ENCODE measurements around the gene CCDC188.

Gene CCDC188

DNA sequence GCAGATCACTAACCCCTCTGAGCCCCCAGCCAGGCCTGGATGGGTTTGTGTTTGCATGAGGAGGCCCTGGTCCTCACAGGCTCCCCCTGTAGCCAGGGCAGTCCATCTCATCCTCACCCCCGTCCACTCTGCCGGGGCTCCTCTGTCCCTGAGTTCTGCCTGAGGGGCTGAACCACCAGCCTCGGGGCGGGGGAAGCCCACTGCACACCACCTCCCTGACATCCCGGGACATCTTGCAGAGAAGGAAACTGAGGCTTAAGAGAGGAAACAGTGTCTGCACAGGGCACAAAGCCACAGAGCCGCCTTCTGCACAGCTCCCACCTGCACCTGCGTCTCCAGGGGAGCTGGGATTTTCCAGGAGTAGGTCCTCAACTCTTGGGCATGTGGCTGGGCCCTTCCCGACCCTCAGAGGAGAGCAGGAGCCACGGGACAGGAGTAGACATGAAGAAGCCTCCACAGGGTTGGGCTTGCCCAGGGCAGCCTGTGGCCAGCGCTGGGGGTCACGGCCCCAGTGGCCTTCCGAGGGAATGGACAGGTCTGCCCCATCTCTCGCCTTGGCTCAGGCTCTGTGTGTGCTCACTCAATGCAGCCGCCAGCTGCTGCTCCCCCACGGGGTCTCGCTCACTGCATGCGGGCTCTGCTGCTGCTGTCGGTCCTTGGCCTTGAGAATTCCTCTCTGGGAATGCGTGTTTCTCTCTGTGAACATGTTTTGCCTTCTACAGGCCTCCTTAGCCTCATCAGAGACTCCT lies 45.4 kb upstream of the CCDC188 start:
- no peak for DNase-seq
- Histone ChIP-seq H3K36me3 (no peaks in the 10 kb centered on the region), H3K4me3 (ENCODE audit: low read depth, low read length) (no peak overlapping the region), H3K27me3 (no peaks in the 10 kb centered on the region), H3K4me1 (no peaks in the 10 kb centered on the region), H3K9me3 (no peaks in the 10 kb centered on the region)
- TF ChIP-seq, protein P1, sequence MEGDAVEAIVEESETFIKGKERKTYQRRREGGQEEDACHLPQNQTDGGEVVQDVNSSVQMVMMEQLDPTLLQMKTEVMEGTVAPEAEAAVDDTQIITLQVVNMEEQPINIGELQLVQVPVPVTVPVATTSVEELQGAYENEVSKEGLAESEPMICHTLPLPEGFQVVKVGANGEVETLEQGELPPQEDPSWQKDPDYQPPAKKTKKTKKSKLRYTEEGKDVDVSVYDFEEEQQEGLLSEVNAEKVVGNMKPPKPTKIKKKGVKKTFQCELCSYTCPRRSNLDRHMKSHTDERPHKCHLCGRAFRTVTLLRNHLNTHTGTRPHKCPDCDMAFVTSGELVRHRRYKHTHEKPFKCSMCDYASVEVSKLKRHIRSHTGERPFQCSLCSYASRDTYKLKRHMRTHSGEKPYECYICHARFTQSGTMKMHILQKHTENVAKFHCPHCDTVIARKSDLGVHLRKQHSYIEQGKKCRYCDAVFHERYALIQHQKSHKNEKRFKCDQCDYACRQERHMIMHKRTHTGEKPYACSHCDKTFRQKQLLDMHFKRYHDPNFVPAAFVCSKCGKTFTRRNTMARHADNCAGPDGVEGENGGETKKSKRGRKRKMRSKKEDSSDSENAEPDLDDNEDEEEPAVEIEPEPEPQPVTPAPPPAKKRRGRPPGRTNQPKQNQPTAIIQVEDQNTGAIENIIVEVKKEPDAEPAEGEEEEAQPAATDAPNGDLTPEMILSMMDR (IDR thresholded peaks at IDR 0.05; ENCODE audit: low read depth, low read length), result no peak

DNA sequence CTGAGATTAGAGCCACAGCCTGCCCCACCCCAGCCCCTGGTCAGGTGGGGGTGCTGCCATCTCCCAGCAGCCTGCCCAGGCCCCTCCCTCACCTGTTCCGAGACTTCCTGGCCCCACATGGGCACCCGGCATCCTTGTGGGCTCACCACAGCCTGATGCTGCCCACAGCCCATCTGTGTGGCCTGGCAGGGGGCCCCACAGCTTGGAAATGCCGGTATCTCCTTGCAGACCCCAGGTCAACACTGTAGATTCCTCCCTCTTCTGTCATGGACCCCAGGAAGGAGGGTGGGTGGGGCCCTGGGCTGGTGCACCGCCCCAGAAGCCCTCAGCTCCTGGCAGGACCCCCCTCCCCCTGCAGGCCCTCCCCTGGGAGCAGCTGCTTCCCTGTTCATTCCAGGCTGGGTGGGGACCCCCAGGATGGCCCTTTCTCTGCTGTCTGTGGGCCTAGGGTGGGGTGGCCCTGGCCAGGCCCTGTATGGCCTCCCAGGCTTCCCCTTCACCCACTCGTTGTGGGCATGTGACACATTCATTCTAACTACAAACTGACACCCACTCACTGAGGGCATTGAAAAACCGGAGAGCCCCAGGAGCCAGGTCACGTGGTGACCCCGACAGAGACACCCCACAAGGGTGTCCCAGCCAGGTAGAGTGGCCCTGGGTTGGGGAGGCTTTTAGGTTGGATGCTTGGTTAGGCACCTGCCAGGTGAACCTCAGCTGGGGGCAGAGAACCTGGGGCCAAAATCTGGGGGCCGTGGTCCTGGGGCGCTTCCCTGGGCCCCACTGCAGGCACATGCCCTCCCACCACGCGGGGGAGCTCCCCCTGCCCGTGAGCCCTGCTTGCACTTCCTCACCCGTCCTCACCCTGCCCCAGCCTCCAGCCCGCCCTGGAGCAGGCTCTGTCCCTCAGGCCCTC lies 44.1 kb upstream of the CCDC188 start:
- no peak overlapping the region for H3K4me3 ChIP-seq (ENCODE audit: low read depth, low read length)
- H3K36me3 ChIP-seq, result no peaks in the 10 kb centered on the region
- H3K9me3 ChIP-seq, result no peaks in the 10 kb centered on the region
- H3K27me3 ChIP-seq, result no peaks in the 10 kb centered on the region
- DNase-seq, result no peak
- TF ChIP-seq, protein P1 (IDR thresholded peaks at IDR 0.05; ENCODE audit: low read depth, low read length), result no peak
- H3K4me1 ChIP-seq, result no peaks in the 10 kb centered on the region

DNA sequence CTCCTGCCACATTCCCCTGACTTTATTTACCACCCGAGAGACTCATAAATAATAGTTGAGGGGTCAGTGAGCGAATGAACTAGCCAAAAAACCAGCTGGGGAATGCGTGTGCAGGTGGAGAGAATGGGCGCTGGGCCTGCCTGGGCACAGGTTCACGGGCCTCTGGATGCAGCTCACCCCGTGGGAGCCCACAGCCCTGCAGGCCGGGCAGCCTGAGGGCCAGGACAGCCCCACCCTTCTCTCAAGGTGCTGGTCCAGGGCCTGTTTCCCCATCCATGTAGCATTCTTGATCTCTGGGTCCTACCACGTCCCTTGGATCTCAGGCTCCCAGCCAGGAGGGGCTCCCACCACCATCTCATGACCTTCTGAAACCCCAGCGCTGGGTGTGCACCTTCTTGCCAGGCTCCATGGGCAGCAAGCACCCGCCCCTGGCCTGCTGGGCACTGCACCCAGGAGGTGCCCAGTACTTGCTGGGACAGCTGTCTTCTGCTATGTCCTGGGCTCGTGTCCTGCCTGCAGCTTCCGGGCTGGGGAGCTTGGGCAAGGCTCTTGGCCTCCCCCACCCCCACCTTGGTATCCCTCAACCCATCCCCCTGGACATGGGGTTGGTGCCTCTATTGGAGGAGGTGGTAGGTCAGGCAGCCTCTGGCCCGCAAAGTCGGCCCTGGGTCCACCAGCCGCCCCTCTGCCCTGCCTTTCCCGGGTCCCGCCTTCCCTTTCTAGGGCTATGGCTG lies 43.1 kb upstream of the CCDC188 start:
- no peaks in the 10 kb centered on the region for H3K27me3 ChIP-seq
- no peaks in the 10 kb centered on the region for H3K9me3 ChIP-seq
- TF ChIP-seq, protein P1 (IDR thresholded peaks at IDR 0.05; ENCODE audit: low read depth, low read length), result no peak
- no peak for DNase-seq
- H3K4me1 ChIP-seq, result no peaks in the 10 kb centered on the region
- no peak overlapping the region for H3K4me3 ChIP-seq (ENCODE audit: low read depth, low read length)
- H3K36me3 ChIP-seq, result no peaks in the 10 kb centered on the region

DNA sequence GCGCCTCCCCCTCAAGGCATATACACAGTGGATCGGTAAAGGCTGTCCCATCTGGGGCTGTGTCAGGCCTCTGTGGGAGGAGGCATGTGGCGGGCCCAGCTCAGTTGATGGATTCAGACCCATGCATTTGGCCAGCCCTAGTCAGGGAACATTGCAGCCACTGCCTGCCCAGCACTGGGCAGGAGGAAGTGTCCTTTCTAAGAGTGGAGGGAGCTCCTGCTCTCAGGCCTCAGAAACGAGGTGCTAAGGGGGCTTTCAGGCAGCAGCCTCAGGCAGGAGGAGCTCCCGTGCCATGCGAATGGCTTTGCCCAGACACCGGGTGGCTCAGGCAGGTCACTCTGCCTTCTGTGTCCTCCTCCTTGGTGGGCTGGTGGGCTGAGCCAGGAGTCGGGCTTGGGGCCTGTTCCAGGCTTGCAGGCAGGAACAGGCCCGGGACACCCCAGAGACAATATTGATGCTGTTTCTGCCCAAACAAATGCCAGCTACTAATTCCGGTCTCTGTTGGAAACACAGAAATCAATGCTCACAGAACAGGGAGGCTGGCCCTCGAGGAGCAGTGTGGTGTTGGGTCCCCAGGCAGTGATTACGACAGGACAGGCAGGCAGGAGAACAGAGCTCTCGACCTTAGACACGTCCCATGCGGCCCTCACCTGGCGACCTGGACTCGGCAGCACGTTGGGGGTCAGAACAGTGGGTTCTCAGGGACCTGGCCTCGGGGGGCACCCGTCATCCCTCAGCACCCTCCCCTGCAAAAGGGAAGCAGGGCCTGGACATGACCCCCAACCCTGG lies 42.3 kb upstream of the CCDC188 start:
- Histone ChIP-seq H3K4me1 (no peaks in the 10 kb centered on the region), H3K36me3 (no peaks in the 10 kb centered on the region), H3K27me3 (no peaks in the 10 kb centered on the region), H3K4me3 (ENCODE audit: low read depth, low read length) (no peak overlapping the region), H3K9me3 (no peaks in the 10 kb centered on the region)
- DNase-seq, result no peak
- TF ChIP-seq, protein P1 (IDR thresholded peaks at IDR 0.05; ENCODE audit: low read depth, low read length), result no peak

DNA sequence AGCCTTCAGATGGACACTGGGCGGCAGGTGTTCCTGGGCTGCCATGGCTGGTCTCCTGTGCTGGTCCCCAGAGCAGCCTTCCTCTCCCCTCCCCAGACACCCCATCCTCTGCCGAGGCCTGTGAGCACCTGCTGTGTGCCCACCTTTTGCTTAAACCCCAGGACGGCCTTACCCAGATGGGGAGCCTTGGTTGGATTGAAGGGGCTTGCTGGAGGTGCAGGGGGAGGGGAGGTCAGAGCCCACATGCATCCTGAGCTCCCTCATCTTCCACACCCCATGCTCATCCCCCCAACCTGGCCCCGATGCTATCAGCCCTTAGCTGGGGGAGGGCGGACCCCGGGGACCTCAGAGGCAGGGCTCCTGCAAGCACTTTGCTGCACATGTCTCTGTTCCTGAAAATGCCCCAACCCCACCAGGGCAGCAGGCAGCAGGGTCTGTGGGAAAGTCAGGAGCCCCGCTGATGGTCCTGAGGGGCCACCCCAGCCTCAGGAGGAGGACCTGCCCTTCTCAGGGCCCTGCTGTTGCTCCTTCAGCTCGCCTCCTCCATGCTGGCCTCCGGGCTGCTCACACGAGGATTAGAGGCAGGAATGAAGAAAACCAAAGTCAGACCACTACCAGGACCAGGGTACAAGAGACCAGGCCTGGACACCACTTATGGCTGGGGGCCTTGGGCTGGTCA lies 41.6 kb upstream of the CCDC188 start:
- no peaks in the 10 kb centered on the region for H3K4me1 ChIP-seq
- TF ChIP-seq, protein P1 (IDR thresholded peaks at IDR 0.05; ENCODE audit: low read depth, low read length), result no peak

More for the DNA sequence above, 41.6 kb upstream of the CCDC188 start:
- DNase-seq, result no peak
- Histone ChIP-seq H3K4me3 (ENCODE audit: low read depth, low read length) (no peak overlapping the region), H3K27me3 (no peaks in the 10 kb centered on the region), H3K9me3 (no peaks in the 10 kb centered on the region), H3K36me3 (no peaks in the 10 kb centered on the region)
